ENCODE data around the gene EFNB1.
A peak's percentile ranks its signal among the peaks of the same experiment; 100 is the strongest.

GRCh38 chrX:68808686-68809357, 20.0 kb upstream of the EFNB1 start:
- peak; percentile 26; the same call in 1 of the 2 replicates for TF ChIP-seq CTCF (conservative IDR thresholded peaks at IDR 0.05; ENCODE audit: low read depth, low read length)
- no peak for TF ChIP-seq MAFK (IDR thresholded peaks at IDR 0.05; ENCODE audit: low read depth, low read length)
- TF ChIP-seq MAZ (IDR thresholded peaks at IDR 0.05; ENCODE audit: borderline replicate concordance, low read depth, low read length), result no peak
- TF ChIP-seq MXI1 (IDR thresholded peaks at IDR 0.05; ENCODE audit: borderline replicate concordance, low read depth, low read length), result no peak
- no peak for TF ChIP-seq POLR2A (IDR thresholded peaks at IDR 0.05; ENCODE audit: low read depth, low read length)
- TF ChIP-seq FOS (IDR thresholded peaks at IDR 0.05; ENCODE audit: low read depth, low read length), result no peak
- no peak for TF ChIP-seq BHLHE40 (IDR thresholded peaks at IDR 0.05; ENCODE audit: low read depth, low read length)
- TF ChIP-seq RAD21 (IDR thresholded peaks at IDR 0.05; ENCODE audit: low read length), result peak; percentile 34; the same call in 1 of the 2 replicates
- no peak for TF ChIP-seq USF2 (IDR thresholded peaks at IDR 0.05; ENCODE audit: low read depth, low read length)
- peak; percentile 14; the same call in 1 of the 2 replicates for TF ChIP-seq SMC3 (IDR thresholded peaks at IDR 0.05; ENCODE audit: low read depth, low read length)
- no peak for TF ChIP-seq CEBPB (IDR thresholded peaks at IDR 0.05; ENCODE audit: low read depth, low read length)
- no peak for TF ChIP-seq CHD1 (IDR thresholded peaks at IDR 0.05; ENCODE audit: low read depth, low read length)
- TF ChIP-seq RFX5 (IDR thresholded peaks at IDR 0.05; ENCODE audit: low read depth, low read length), result no peak
